HG03108 (cell line): ENCODE results near the gene USP28.

ENCODE experiments used
- ATAC-seq: cut with Tn5 transposase; IDR thresholded peaks from one replicate; pipeline ENCODE4 v1.9.1; 2021; ENCODE audit warnings: moderate library complexity; ENCODE audit not compliant: unreplicated experiment

The USP28 gene

DNA sequence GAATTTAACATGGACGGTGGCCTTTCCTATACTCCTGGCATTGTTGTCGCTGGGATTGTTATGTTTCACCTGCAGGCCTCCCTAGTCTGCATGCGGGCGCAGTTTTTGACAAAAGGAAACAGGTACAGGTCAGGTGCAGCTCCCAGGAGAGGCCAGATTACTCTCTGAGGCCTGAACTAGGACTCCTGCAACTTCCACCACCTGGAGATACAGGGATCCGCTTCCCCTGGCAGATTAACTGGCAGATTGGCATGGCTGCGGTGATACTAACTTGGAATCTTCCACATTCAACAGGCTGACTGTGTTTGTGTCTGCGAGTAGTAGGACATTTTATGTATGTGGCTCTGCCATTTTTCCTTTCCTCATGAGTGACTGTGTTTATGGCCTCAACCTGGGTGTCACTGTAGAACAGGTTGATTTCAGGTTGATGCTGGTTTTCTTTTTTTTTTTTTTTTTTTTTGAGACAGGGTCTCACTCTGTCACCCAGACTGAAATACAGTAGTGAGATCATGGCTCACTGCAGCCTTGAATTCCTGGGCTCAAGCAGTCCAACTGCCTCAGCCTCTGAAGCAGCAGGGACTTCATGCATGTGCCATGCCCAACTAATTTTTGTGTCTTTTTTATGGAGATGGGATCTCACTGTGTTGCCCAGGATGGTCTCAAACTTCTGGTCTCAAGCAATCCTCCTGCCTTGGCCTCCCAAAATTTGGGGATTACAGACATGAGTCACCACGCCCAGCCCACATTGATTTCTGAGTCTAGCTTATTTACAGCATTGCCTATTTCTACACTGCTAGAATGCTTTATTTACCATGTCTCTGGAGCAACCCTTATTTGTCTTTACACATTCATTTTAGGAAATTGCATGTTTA is 1.7 kb upstream of the USP28 start:
- ATAC-seq: no peak

GRCh38 chr11:113876074-113876797 is 864 bp upstream of the USP28 start:
- ATAC-seq: no peak

- peak; percentile 23 for ATAC-seq
Observed at GRCh38 chr11:113874581-113875233, 665 bp downstream of the USP28 start.

- no peak for ATAC-seq
Observed at GRCh38 chr11:113874096-113874495, 1.3 kb downstream of the USP28 start.

GRCh38 chr11:113873236-113873626 is 2.1 kb downstream of the USP28 start:
- ATAC-seq: no peak

GRCh38 chr11:113871336-113871735 is 4.0 kb downstream of the USP28 start:
- no peak for ATAC-seq

DNA sequence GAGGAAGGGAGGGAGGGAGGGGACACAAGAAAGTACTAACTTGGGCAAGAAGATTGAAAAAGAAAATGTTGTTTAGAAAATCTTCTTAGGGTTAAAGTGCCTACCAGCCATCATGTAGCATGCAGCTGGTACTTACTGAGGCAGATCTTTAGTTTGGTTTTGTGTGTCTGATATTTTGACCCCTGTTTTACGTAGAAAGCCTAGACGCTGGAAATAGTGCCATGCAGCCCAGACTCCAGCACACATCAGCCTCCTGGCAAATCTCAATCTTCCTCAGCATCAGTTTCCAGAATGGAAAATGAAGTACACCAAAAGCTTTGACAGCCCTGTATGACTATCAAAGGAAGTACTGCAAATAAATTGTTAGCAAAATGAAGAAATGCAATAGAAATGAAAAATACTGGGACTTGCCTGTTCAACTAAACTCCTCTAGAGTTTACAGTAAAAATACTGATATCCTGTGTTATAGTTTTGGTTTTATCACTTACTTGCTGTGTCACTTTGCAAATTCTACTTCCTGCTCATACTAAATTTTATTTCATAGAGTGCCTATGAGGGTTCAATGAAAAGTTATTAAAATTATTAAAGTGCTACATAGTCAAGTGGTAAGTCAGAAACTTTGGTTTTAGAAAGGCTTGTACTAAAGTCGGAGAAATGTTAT is 7.4 kb downstream of the USP28 start:
- no peak for ATAC-seq

- ATAC-seq: no peak
Observed at GRCh38 chr11:113865873-113866272, 9.5 kb downstream of the USP28 start.

GRCh38 chr11:113864410-113864809 is 11.0 kb downstream of the USP28 start:
- ATAC-seq: no peak

DNA sequence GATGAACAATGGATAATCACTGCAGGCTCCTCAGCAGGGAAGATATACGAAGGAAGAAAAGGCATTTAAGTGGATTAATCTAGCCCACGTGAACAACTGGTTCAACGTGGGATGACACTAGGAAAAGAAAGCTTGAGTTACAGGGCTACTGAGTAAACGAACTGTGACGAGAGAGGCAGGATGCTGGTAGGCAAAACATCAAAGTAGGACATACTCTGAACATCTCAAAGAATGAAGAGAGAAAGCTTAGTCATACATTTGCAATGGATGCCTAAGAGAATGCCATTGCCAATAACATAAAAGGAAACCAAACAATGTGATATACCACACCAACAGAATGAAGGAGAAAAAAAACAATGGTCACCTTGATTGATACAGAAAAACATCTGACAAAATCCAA is 12.9 kb downstream of the USP28 start:
- no peak for ATAC-seq

DNA sequence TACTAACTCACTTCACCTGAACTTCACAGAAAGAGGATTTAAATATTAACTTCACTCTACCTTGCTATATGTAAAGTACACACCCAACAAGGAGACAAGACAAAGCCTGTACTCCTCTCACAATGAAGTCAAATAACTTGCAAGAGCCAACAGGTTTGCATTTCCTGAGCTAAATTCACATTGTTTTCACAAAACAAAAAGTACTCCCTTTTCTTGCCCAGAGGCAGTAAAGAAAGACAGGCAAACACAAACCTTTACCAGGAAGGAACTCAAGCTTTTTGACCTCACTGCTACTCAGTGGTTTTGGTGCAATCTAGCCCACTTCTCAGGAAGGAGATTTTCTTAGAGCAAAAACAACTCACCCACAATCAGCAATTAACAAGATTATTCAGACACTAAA is 15.7 kb downstream of the USP28 start:
- no peak for ATAC-seq

GRCh38 chr11:113856966-113857759 is 18.2 kb downstream of the USP28 start:
- no peak for ATAC-seq

DNA sequence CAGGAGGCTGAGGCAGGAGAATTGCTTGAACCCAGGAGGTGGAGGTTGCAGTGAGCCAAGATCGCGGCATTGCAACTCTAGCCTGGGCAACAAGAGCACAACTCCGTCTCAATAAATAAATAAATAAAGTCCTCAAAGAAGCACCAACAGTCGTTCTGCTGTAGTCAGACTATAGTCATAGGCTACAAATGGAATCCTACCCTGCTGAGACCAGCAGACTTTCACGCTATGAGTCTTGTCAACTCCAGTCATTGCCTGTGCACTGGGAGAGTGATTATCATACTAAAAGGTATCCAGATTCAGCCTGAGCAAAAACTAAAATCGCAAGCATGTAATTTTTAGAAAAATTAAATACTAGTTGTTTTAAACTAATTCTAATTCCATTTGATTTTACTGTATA is 19.6 kb downstream of the USP28 start:
- no peak for ATAC-seq

DNA sequence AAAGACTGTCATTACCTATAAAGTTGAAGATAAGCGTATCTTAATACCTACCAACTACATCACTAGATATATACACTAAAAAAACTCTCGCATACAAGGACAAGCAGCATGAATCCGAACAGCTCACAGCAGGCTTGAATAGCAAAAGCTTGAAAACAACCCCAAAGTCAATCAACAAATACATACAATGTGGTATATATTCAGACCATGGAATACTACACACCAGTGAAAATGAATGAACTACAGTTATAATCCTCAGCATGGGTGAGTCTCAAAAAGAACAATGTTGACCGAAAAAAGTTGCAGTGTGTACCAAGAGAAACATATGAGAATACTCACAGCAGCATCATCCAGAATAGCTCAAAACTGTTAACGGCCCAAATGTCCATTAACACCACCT is 25.2 kb downstream of the USP28 start:
- no peak for ATAC-seq

DNA sequence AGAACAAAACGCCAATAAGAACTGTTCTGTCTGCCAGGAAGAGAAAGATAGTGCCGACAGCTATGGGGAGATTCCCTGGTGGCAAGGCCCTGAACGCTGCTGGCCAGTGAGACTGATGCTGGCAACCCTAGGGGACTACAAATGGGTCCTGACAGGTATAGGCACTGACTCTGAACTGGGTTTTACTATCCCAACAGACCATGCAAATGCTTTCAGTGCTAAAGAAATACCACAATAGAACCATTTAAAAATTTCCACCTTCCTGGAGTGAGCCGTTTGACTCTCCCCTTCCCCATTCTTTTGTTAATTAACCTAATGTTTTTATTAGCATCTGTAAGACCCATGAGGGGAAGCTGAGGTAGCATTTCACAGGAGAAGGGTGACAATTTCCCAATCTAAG is 25.7 kb downstream of the USP28 start:
- ATAC-seq: no peak

DNA sequence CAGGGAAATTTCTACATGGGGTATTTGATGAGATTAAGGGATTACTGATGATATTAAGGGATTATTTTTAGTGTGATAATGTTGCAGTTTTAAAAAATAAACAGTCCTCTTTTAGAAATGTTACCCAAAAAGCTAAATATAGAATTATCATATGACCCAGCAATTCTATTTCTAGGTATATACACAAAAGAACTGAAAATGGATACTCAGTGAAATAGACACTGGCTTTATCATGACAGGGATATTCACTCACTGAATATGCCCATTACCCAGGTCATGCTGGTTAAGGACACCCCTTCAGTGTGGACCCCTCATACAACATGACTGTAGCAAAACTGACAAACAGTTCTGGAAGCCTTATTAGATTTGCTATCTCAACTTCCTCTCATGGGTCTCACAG is 27.8 kb downstream of the USP28 start:
- ATAC-seq: no peak

GRCh38 chr11:113847111-113847510 is 28.3 kb downstream of the USP28 start:
- ATAC-seq: no peak

DNA sequence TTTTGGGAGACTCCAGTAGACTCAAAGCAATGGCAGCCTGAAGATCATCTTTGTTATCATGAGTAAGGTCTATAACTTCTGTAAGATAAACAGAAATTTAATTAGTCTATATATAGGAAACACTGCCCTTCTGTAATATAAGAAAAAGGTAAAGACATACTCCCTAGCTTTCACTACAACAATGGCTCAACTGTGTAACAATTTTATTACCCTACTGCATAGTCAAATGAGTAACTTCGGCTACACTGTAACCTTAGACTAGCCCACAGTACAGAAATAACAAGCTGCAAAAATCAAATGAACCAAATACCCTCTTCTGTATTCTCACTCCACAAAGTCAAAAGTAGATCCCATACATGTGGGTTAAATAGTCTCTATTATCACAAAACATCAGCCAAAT is 33.7 kb downstream of the USP28 start:
- no peak for ATAC-seq

- no peak for ATAC-seq
Observed at GRCh38 chr11:113840932-113841664, 34.3 kb downstream of the USP28 start.

DNA sequence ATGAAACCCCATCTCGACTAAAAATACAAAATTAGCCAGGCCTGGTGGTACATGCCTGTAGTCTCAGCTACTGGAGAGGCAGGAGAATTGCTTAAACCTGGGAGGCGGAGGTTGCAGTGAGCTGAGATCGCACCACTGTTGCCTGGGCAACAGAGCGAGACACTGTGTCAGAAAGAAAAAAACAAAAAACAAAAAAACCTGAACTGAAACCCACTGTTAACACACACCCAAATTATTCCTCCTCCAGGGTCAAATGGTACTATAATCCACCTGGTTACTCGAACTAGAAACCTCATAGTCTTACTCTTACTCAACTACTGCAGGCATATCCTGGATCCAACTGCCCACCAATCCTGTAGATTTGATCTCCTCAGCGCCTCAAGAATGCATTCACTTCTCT is 35.5 kb downstream of the USP28 start:
- ATAC-seq: peak; percentile 85
